Caki2 (cell line): ENCODE results near the gene KATNAL2. TPM values are rescaled to one million over a fixed set of nuclear protein-coding genes. Genes with fewer than 3 reads are reported as not detected.

ENCODE experiments used
- DNase-seq: peaks from one replicate; pipeline ENCODE4 v3.0.0-alpha.2; 2015; ENCODE audit warnings: low read depth
- in situ Hi-C: cut with HindIII; loops from 2 replicates; pipeline ENCODE4 v1.10.0; 2016; ENCODE audit warnings: low sequenced_read_pairs, low pct_unique_long_range_greater_than_20kb, mixed read lengths
- total RNA-seq: library from RNA; depleted of rRNA; stranded (reverse); fragments of >200 nt; shearing (Covaris generic); gene quantifications from 2 replicates; pipeline ENCODE4 v1.2.3, GENCODE V29; 2014; ENCODE audit warnings: low replicate concordance; rRNA removed

Gene KATNAL2
- total RNA-seq, 1 experiment from 2014 or later: 1.2 TPM

GRCh38 chr18:47150029-47150823 is 232.8 kb downstream of the KATNAL2 start, which contains the start of gene HDHD2:
TSS of gene HDHD2 (minus strand) at chr18:47150500. CDS start at chr18:47136439, 14,061 bp downstream.
- peak; percentile 68 for DNase-seq

GRCh38 chr18:47150824-47151366 is 233.5 kb downstream of the KATNAL2 start:
- in situ Hi-C loops: no loop called here
- no peak for DNase-seq

More at GRCh38 chr18:47150029-47150823, 232.8 kb downstream of the KATNAL2 start, which contains the start of gene HDHD2:
- in situ Hi-C loops: no loop called here

- no peak for DNase-seq
- in situ Hi-C loops: no loop called here
These were observed 234.0 kb downstream of the KATNAL2 start for GRCh38 chr18:47151439-47151838.

Other genes starting within 250 kb of the KATNAL2 start
- not detected in 2 replicates for gene ST8SIA5, start 160.5 kb upstream of the KATNAL2 start, total RNA-seq
- 2.2 and 6.4 TPM in 2 replicates for gene PIAS2, start 95 bp upstream of the KATNAL2 start, total RNA-seq
- gene ELOA2, start 118.0 kb downstream of the KATNAL2 start, total RNA-seq: not detected in 2 replicates
- 2.2 and 2.3 TPM in 2 replicates for gene HDHD2, start 232.9 kb downstream of the KATNAL2 start, total RNA-seq